Measurements from ENCODE around the gene AIP. TPM values are rescaled to one million over a fixed set of nuclear protein-coding genes. Genes with fewer than 3 reads are reported as not detected.

The AIP gene
- total and polyA plus RNA-seq, 2 of the 8 experiments (the other 6 are each of a cell fraction or from before 2014, with no cell fraction given) = 29.8 to 54.4 TPM

DNA sequence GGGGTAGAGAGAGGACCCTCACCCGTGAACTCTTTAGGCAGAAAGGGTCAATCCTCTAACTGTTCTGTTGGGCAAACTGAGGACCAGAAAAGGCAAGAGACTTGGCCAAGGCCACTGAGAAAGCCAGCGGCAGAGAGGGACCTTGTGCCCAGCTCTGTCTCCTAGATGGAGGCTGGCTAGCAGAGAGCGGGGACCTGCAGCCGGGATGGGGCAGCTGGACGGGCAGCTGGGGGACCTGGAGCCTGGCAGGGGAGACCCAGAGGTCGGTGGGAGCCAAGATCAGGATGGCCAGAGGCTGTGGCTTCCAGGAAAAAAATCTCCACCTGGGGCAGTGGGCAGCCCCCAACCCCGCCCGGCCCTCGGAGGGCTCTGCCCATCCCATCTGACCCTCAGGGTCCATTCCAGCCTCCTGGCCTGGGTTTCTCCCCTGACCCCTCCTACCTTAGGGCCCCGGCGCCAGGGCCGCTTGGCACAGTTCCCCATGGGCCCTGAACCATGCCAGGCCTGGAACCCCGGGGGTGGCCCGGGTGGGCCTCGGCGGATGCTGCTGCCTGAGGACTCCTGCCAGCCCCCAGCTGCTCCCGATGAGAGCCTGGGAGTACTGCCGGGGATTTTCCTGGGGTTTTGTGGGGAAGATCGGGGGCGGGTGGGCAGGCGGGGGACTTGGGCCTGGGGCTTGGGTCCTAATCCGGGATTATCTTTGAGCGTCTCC, 40.2 kb downstream of the AIP start, which contains the start of gene CABP2 (continued):
- TF ChIP-seq CEBPB (IDR thresholded peaks at IDR 0.05; ENCODE audit: low read depth, low read length) = no peak
- no peak for TF ChIP-seq JUND (IDR thresholded peaks at IDR 0.05; ENCODE audit: low read length)
- TF ChIP-seq TBP (IDR thresholded peaks at IDR 0.05; ENCODE audit: low read depth, low read length) = no peak
- no peak for TF ChIP-seq CBX5 (IDR thresholded peaks at IDR 0.05; ENCODE audit: low read depth, low read length)

Data from H1 (cell line).